Naive B cell (primary cell): ENCODE measurements around the gene CNST. TPM values are rescaled to one million over a fixed set of nuclear protein-coding genes. Genes with fewer than 3 reads are reported as not detected.
"Not testable (repeated sequence)": the region's sequence is repeated elsewhere in the genome, so short reads cannot be mapped to it uniquely, and the experiment has no call there.

Experiments
- ATAC-seq, 2 donors: fragments of 150-1000 bp; cut with Tn5 transposase; 2 replicates each; pipeline ENCODE4 v1.10.0; 2021; ENCODE audit warnings: low read depth in 2 of 2, mild to moderate bottlenecking in 2 of 2, moderate library complexity in 2 of 2
- DNase-seq: peaks from one replicate; pipeline ENCODE4 v3.0.0; 2022
- H3K27ac Mint-ChIP-seq, 6 donors: one replicate each; pipeline ENCODE4 v1.8.0; 2020 to 2022; ENCODE audit warnings: mild to moderate bottlenecking in 6 of 6, mixed read lengths in 6 of 6, moderate library complexity in 5 of 6, inconsistent platforms in 2 of 6
- H3K27me3 Mint-ChIP-seq, 3 donors: one replicate each; pipeline ENCODE4 v1.8.0; 2021 to 2022; ENCODE audit warnings: mixed read lengths in 3 of 3, mild to moderate bottlenecking in 1 of 3
- H3K36me3 Mint-ChIP-seq, 2 donors: one replicate each; pipeline ENCODE4 v1.8.0; 2020 to 2022; ENCODE audit warnings: mixed read lengths in 2 of 2, inconsistent platforms in 1 of 2, mild to moderate bottlenecking in 1 of 2
- H3K4me1 Mint-ChIP-seq, 3 donors: one replicate each; pipeline ENCODE4 v1.8.0; 2020 to 2022; ENCODE audit warnings: mixed read lengths in 3 of 3, inconsistent platforms in 1 of 3, mild to moderate bottlenecking in 1 of 3, moderate library complexity in 1 of 3
- H3K4me3 Mint-ChIP-seq, 8 donors: one replicate each; pipeline ENCODE4 v1.8.0; 2020 to 2022; ENCODE audit warnings: mild to moderate bottlenecking in 8 of 8, mixed read lengths in 8 of 8, moderate library complexity in 8 of 8, inconsistent platforms in 2 of 8
- H3K9me3 Mint-ChIP-seq, 7 donors: one replicate each; pipeline ENCODE4 v1.8.0; 2020 to 2022; ENCODE audit warnings: mixed read lengths in 7 of 7, mild to moderate bottlenecking in 5 of 7, inconsistent platforms in 2 of 7, moderate library complexity in 1 of 7
- polyA plus RNA-seq, 6 donors: library from polyadenylated mRNA; unstranded; fragments of 300-500 nt; fragmentation: Illumina TruSeq; gene quantifications; one replicate each; pipeline ENCODE4 v1.2.3, GENCODE V29; 2021; ENCODE audit warnings: low read depth in 6 of 6

The CNST gene
- polyA plus RNA-seq, 6 donors from 2014 or later = 24.1 to 61.5 (median 45.4) TPM

GRCh38 chr1:246618240-246618808, 52.1 kb downstream of the CNST start:
- Mint-ChIP-seq H3K9me3 (no peaks in the 10 kb centered on the region), H3K4me1 (peaks cover 6 to 12% (median 10%) of the 10 kb centered on the region in 3 donors), H3K36me3 (peaks cover 7 to 8% of the 10 kb centered on the region in 2 donors), H3K27me3 (no peaks in the 10 kb centered on the region), H3K4me3 (no peak overlapping the region), H3K27ac (peak overlapping the region in 2 of 6 donors; percentile 2 to 59)
- DNase-seq (no peak), ATAC-seq (no peak)

GRCh38 chr1:246622035-246622652, 55.9 kb downstream of the CNST start:
- Mint-ChIP-seq H3K27me3 (no peaks in the 10 kb centered on the region), H3K27ac (peak overlapping the region in 3 of 6 donors; percentile 1 to 92 (median 90)), H3K9me3 (no peaks in the 10 kb centered on the region), H3K4me1 (peaks cover 1 to 15% (median 11%) of the 10 kb centered on the region in 3 donors), H3K36me3 (peaks cover 16 to 25% of the 10 kb centered on the region in 2 donors), H3K4me3 (no peak overlapping the region)
- DNase-seq = no peak
- ATAC-seq = no peak

- Mint-ChIP-seq H3K27ac (peak overlapping the region in 1 of 6 donors; percentile 44), H3K9me3 (no peaks in the 10 kb centered on the region), H3K4me1 (peaks cover 8 to 27% (median 21%) of the 10 kb centered on the region in 3 donors), H3K27me3 (no peaks in the 10 kb centered on the region), H3K36me3 (peaks cover 21 to 33% of the 10 kb centered on the region in 2 donors), H3K4me3 (no peak overlapping the region)
- DNase-seq (no peak), ATAC-seq (no peak)
Measured at GRCh38 chr1:246624091-246624490, 57.8 kb downstream of the CNST start.

GRCh38 chr1:246629030-246629429, 62.8 kb downstream of the CNST start:
- Mint-ChIP-seq H3K27me3 (no peaks in the 10 kb centered on the region), H3K4me3 (peak overlapping the region in 1 of 8 donors; percentile 68), H3K4me1 (peaks cover 10 to 22% (median 16%) of the 10 kb centered on the region in 3 donors), H3K36me3 (peaks cover 16 to 31% of the 10 kb centered on the region in 2 donors), H3K9me3 (no peaks in the 10 kb centered on the region), H3K27ac (peak overlapping the region in 3 of 6 donors; percentile 13 to 83 (median 31))
- DNase-seq (no peak), ATAC-seq (no peak)

GRCh38 chr1:246629976-246630375, 63.7 kb downstream of the CNST start:
- peaks cover 22 to 26% of the 10 kb centered on the region in 2 donors for H3K36me3 Mint-ChIP-seq
- DNase-seq = no peak
- H3K27me3 Mint-ChIP-seq = no peaks in the 10 kb centered on the region
- peaks cover 10 to 20% (median 16%) of the 10 kb centered on the region in 3 donors for H3K4me1 Mint-ChIP-seq
- H3K9me3 Mint-ChIP-seq = no peaks in the 10 kb centered on the region
- ATAC-seq = no peak
- H3K4me3 Mint-ChIP-seq = no peak overlapping the region
- no peak overlapping the region for H3K27ac Mint-ChIP-seq

GRCh38 chr1:246631426-246631825, 65.2 kb downstream of the CNST start:
- Mint-ChIP-seq H3K27me3 (no peaks in the 10 kb centered on the region), H3K36me3 (peaks cover 20 to 21% of the 10 kb centered on the region in 2 donors), H3K4me1 (peaks cover 8 to 18% (median 16%) of the 10 kb centered on the region in 3 donors), H3K27ac (peak overlapping the region in 2 of 6 donors; percentile 22 to 44), H3K9me3 (no peaks in the 10 kb centered on the region), H3K4me3 (no peak overlapping the region)
- DNase-seq (no peak), ATAC-seq (no peak)

- H3K36me3 Mint-ChIP-seq = peaks cover 10% of the 10 kb centered on the region in 2 donors
- H3K4me3 Mint-ChIP-seq = no peak overlapping the region
- ATAC-seq (no peak), DNase-seq (no peak)
- no peaks in the 10 kb centered on the region for H3K27me3 Mint-ChIP-seq
- H3K9me3 Mint-ChIP-seq = no peaks in the 10 kb centered on the region
- peak overlapping the region in 1 of 6 donors; percentile 36 for H3K27ac Mint-ChIP-seq
- peaks cover 6 to 8% (median 8%) of the 10 kb centered on the region in 3 donors for H3K4me1 Mint-ChIP-seq
Measured at GRCh38 chr1:246632281-246633168, 66.3 kb downstream of the CNST start.

GRCh38 chr1:246634659-246635058, 68.4 kb downstream of the CNST start:
- not testable (repeated sequence) for H3K4me3 Mint-ChIP-seq, ATAC-seq, H3K4me1 Mint-ChIP-seq, H3K9me3 Mint-ChIP-seq, H3K36me3 Mint-ChIP-seq, DNase-seq, H3K27ac Mint-ChIP-seq, H3K27me3 Mint-ChIP-seq

GRCh38 chr1:246638941-246639655, 72.8 kb downstream of the CNST start:
- no peak for ATAC-seq
- no peak for DNase-seq
- H3K4me1 Mint-ChIP-seq = peaks cover 0 to 7% (median 4%) of the 10 kb centered on the region in 3 donors
- no peak overlapping the region for H3K27ac Mint-ChIP-seq
- H3K27me3 Mint-ChIP-seq = no peaks in the 10 kb centered on the region
- H3K4me3 Mint-ChIP-seq = no peak overlapping the region
- H3K9me3 Mint-ChIP-seq = peaks cover 0 to 2% (median 0%) of the 10 kb centered on the region in 7 donors
- H3K36me3 Mint-ChIP-seq = peaks cover 14 to 23% of the 10 kb centered on the region in 2 donors

GRCh38 chr1:246639732-246640131, 73.5 kb downstream of the CNST start:
- H3K36me3 Mint-ChIP-seq = peaks cover 20 to 21% of the 10 kb centered on the region in 2 donors

GRCh38 chr1:246640747-246641146, 74.5 kb downstream of the CNST start:
- H3K36me3 Mint-ChIP-seq = peaks cover 23 to 24% of the 10 kb centered on the region in 2 donors
- H3K27me3 Mint-ChIP-seq = no peaks in the 10 kb centered on the region
- no peak overlapping the region for H3K4me3 Mint-ChIP-seq
- no peak for ATAC-seq
- no peak for DNase-seq
- peak overlapping the region in 1 of 6 donors; percentile 34 for H3K27ac Mint-ChIP-seq
- peaks cover 8 to 14% (median 8%) of the 10 kb centered on the region in 3 donors for H3K4me1 Mint-ChIP-seq
- peaks cover 0 to 4% (median 0%) of the 10 kb centered on the region in 7 donors for H3K9me3 Mint-ChIP-seq

More at GRCh38 chr1:246639732-246640131, 73.5 kb downstream of the CNST start:
- Mint-ChIP-seq H3K27me3 (no peaks in the 10 kb centered on the region), H3K9me3 (peaks cover 0 to 4% (median 0%) of the 10 kb centered on the region in 7 donors), H3K4me3 (no peak overlapping the region), H3K4me1 (peaks cover 4 to 12% (median 6%) of the 10 kb centered on the region in 3 donors), H3K27ac (peak overlapping the region in 1 of 6 donors; percentile 70)
- DNase-seq = no peak
- ATAC-seq = no peak

GRCh38 chr1:246641394-246641793, 75.1 kb downstream of the CNST start:
- H3K9me3 Mint-ChIP-seq = peaks cover 0 to 4% (median 0%) of the 10 kb centered on the region in 7 donors
- H3K4me1 Mint-ChIP-seq = peaks cover 8 to 14% (median 8%) of the 10 kb centered on the region in 3 donors
- H3K27ac Mint-ChIP-seq = no peak overlapping the region

GRCh38 chr1:246642719-246643118, 76.5 kb downstream of the CNST start:
- no peak overlapping the region for H3K4me3 Mint-ChIP-seq
- DNase-seq (no peak), ATAC-seq (no peak)
- H3K9me3 Mint-ChIP-seq = peaks cover 0 to 4% (median 0%) of the 10 kb centered on the region in 7 donors
- peak overlapping the region in 2 of 6 donors; percentile 20 to 82 for H3K27ac Mint-ChIP-seq
- H3K36me3 Mint-ChIP-seq = peaks cover 26 to 28% of the 10 kb centered on the region in 2 donors
- H3K27me3 Mint-ChIP-seq = no peaks in the 10 kb centered on the region
- H3K4me1 Mint-ChIP-seq = peaks cover 8 to 17% (median 8%) of the 10 kb centered on the region in 3 donors

More at GRCh38 chr1:246641394-246641793, 75.1 kb downstream of the CNST start:
- Mint-ChIP-seq H3K4me3 (no peak overlapping the region), H3K36me3 (peaks cover 23 to 24% of the 10 kb centered on the region in 2 donors), H3K27me3 (no peaks in the 10 kb centered on the region)
- no peak for ATAC-seq
- DNase-seq = no peak
